T-cell (primary cell): ENCODE data around the gene TTBK1. TPM values are rescaled to one million over a fixed set of nuclear protein-coding genes. Genes with fewer than 3 reads are reported as not detected.

Experiments used
- ATAC-seq, 4 experiments: fragments of 200-7000 bp in 3 of 4; fragments of 150-1000 bp in 1 of 4; cut with Tn5 transposase; replicated peaks in 1 of 4; 1 replicate in 3 of 4; 2 replicates in 1 of 4; pipeline ENCODE4 v1.10.0; 2021; ENCODE audit warnings: moderate library complexity in 3 of 4, mild to moderate bottlenecking in 2 of 4, moderate number of reproducible peaks in 1 of 4
- CTCF ChIA-PET, 2 donors: fragments of 300-600 bp; sonication (Branson Sonifier 250); formaldehyde crosslinking; loops; one replicate each; lab custom pipeline; 2022; ENCODE audit warnings: antibody characterized with exemption in 2 of 2; lab: Charles Lee
- POLR2A ChIA-PET, 2 donors: fragments of 300-600 bp; sonication (Branson Sonifier 250); formaldehyde crosslinking; loops; one replicate each; lab custom pipeline; 2022; ENCODE audit warnings: antibody characterized with exemption in 2 of 2; lab: Charles Lee
- DNase-seq, 35 experiments: peaks; one replicate each; pipeline versions ENCODE4 v3.0.0 to v3.0.0-alpha.2; 2013 to 2023
- H3K27ac ChIP-seq: one replicate; pipeline ENCODE4 v1.5.1; 2013; ENCODE audit warnings: low read length
- H3K27me3 ChIP-seq, 2 experiments: replicated peaks in 1 of 2; 1 replicate in 1 of 2; 2 replicates in 1 of 2; pipeline versions ENCODE4 v1.6.1 to v1.7.0; 2013; ENCODE audit warnings: low read length in 1 of 2, mixed read lengths in 1 of 2; ENCODE audit not compliant: control insufficient read depth in 2 of 2, insufficient read depth in 2 of 2; ENCODE audit errors: extremely low read depth in 1 of 2
- H3K36me3 ChIP-seq, 2 donors: 1 replicate in 1 of 2; 2 replicates in 1 of 2; pipeline versions ENCODE4 v1.6.1 to v1.7.0; 2013; ENCODE audit warnings: low read length in 1 of 2; ENCODE audit not compliant: control insufficient read depth in 2 of 2, insufficient read depth in 1 of 2; ENCODE audit errors: extremely low read depth in 1 of 2
- H3K4me1 ChIP-seq, 2 experiments: 1 replicate in 1 of 2; 2 replicates in 1 of 2; pipeline versions ENCODE4 v1.6.1 to v1.7.0; 2013; ENCODE audit warnings: low read length in 2 of 2, mixed read lengths in 1 of 2; ENCODE audit not compliant: insufficient read depth in 2 of 2, control insufficient read depth in 1 of 2; ENCODE audit errors: extremely low read depth in 1 of 2
- H3K4me3 ChIP-seq, 2 donors: 1 replicate in 1 of 2; 2 replicates in 1 of 2; pipeline versions ENCODE4 v1.5.1 to v1.7.0; 2013; ENCODE audit warnings: mild to moderate bottlenecking in 2 of 2, low read length in 1 of 2, moderate library complexity in 1 of 2; ENCODE audit not compliant: control insufficient read depth in 1 of 2; ENCODE audit errors: extremely low read depth in 1 of 2
- H3K9me3 ChIP-seq: 2 replicates; pipeline ENCODE4 v1.7.0; 2013
- H3K27ac Mint-ChIP-seq, 2 donors: one replicate each; pipeline ENCODE4 v1.8.0; 2020 to 2021; ENCODE audit warnings: mild to moderate bottlenecking in 2 of 2, mixed read lengths in 2 of 2
- H3K27me3 Mint-ChIP-seq, 2 donors: one replicate each; pipeline ENCODE4 v1.8.0; 2021 to 2022; ENCODE audit warnings: mixed read lengths in 2 of 2
- H3K36me3 Mint-ChIP-seq: one replicate; pipeline ENCODE4 v1.8.0; 2021; ENCODE audit warnings: mixed read lengths
- H3K4me1 Mint-ChIP-seq, 3 donors: one replicate each; pipeline ENCODE4 v1.8.0; 2020 to 2022; ENCODE audit warnings: mixed read lengths in 3 of 3, mild to moderate bottlenecking in 1 of 3
- H3K4me3 Mint-ChIP-seq, 3 donors: one replicate each; pipeline ENCODE4 v1.8.0; 2020 to 2022; ENCODE audit warnings: mild to moderate bottlenecking in 3 of 3, mixed read lengths in 3 of 3, moderate library complexity in 3 of 3
- H3K9me3 Mint-ChIP-seq, 3 donors: one replicate each; pipeline ENCODE4 v1.8.0; 2020 to 2022; ENCODE audit warnings: mixed read lengths in 3 of 3
- WGBS: methylation state at CpG from one replicate; pipeline ENCODE4 v1.1.5; 2013; ENCODE audit warnings: missing lambda C conversion rate; ENCODE audit not compliant: insufficient coverage; 5-methylcytosine and 5-hydroxymethylcytosine counted together
- total RNA-seq, 35 experiments: library from RNA in 6 of 35; stranded (reverse) in 6 of 35; fragments of 120-200 nt in 1 of 35; gene quantifications; one replicate each; pipeline versions ENCODE4 v1.2.1 to v1.2.4 and lab custom pipeline; 2013 to 2026

TTBK1 gene
- total RNA-seq: under 1 TPM in 2 of 5 donors, not detected in 3; 0.03 to 0.07 TPM
- total RNA-seq (2013): 0.02 TPM
- total RNA-seq (lab: John Stamatoyannopoulos, UW): 0 to 1.2 (median 0.24) reads per million in 29 experiments

GRCh38 chr6:43242908-43243663 lies at the start of gene TTBK1:
TTBK1 (plus strand) TSS chr6:43243481; CDS start chr6:43246661, 3,180 bp downstream.
- WGBS: 11% methylated on average over 46 of the region's 47 CpGs
- Histone ChIP-seq H3K27me3 (peaks cover 11 to 52% of the 10 kb centered on the region in 2 experiments), H3K4me1 (peaks cover 7 to 18% of the 10 kb centered on the region in 2 experiments), H3K27ac (no peak within 1 kb of the TSS), H3K4me3 (no peak within 1 kb of the TSS), H3K36me3 (no peaks in the 10 kb centered on the region), H3K9me3 (no peaks in the 10 kb centered on the region)
- Mint-ChIP-seq H3K9me3 (peaks cover 0 to 6% (median 3%) of the 10 kb centered on the region in 3 donors), H3K27ac (no peak within 1 kb of the TSS), H3K4me1 (peaks cover 10 to 11% (median 10%) of the 10 kb centered on the region in 3 donors), H3K4me3 (no peak within 1 kb of the TSS), H3K27me3 (peaks cover 14 to 21% of the 10 kb centered on the region in 2 donors), H3K36me3 (peaks cover 5% of the 10 kb centered on the region)
- peak in 1 of 4 experiments; percentile 20 for ATAC-seq
- ChIA-PET CTCF (no interaction called here), POLR2A (interaction anchor here in 1 of 2 donors (0.6 kb wide), 1 partner anchor 234 kb away, joined by 3 read pairs; the partner anchor contains the start of gene TJAP1)
- DNase-seq: peak in 12 of 35 experiments; percentile 13 to 64 (median 31)

GRCh38 chr6:43193929-43194328 lies 49.4 kb upstream of the TTBK1 start:
- 95% methylated on average over 4 of the region's 5 CpGs for WGBS
- Histone ChIP-seq H3K4me1 (no peaks in the 10 kb centered on the region), H3K9me3 (no peaks in the 10 kb centered on the region), H3K36me3 (peaks cover 12 to 66% of the 10 kb centered on the region in 2 donors), H3K4me3 (no peak overlapping the region), H3K27ac (no peak overlapping the region), H3K27me3 (no peaks in the 10 kb centered on the region)
- DNase-seq (no peak), ATAC-seq (no peak)
- ChIA-PET CTCF (no interaction called here), POLR2A (interaction anchor here in 1 of 2 donors (0.6 kb wide), 1 partner anchor 24 kb away, joined by 3 read pairs; no protein-coding TSS in a partner anchor)
- Mint-ChIP-seq H3K36me3 (peaks cover 50% of the 10 kb centered on the region), H3K9me3 (no peaks in the 10 kb centered on the region), H3K27ac (no peak overlapping the region), H3K27me3 (no peaks in the 10 kb centered on the region), H3K4me3 (no peak overlapping the region), H3K4me1 (peaks cover 7 to 16% (median 15%) of the 10 kb centered on the region in 3 donors)

- POLR2A ChIA-PET: no interaction called here
- CTCF ChIA-PET: no interaction called here
- Histone ChIP-seq H3K9me3 (no peaks in the 10 kb centered on the region), H3K4me1 (no peaks in the 10 kb centered on the region), H3K36me3 (peaks cover 15 to 74% of the 10 kb centered on the region in 2 donors), H3K27me3 (no peaks in the 10 kb centered on the region), H3K27ac (no peak overlapping the region), H3K4me3 (no peak overlapping the region)
- Mint-ChIP-seq H3K9me3 (no peaks in the 10 kb centered on the region), H3K4me3 (no peak overlapping the region), H3K27me3 (no peaks in the 10 kb centered on the region), H3K36me3 (peaks cover 54% of the 10 kb centered on the region), H3K4me1 (peaks cover 0 to 8% (median 4%) of the 10 kb centered on the region in 3 donors), H3K27ac (no peak overlapping the region)
- peak in 1 of 35 experiments; percentile 0 for DNase-seq
- WGBS: 88% methylated on average over 3 of the region's 5 CpGs
- ATAC-seq: no peak
Measured at GRCh38 chr6:43196337-43196736, 46.9 kb upstream of the TTBK1 start.

GRCh38 chr6:43199912-43200311 lies 43.4 kb upstream of the TTBK1 start:
- Mint-ChIP-seq H3K27me3 (no peaks in the 10 kb centered on the region), H3K9me3 (no peaks in the 10 kb centered on the region), H3K4me3 (no peak overlapping the region), H3K27ac (peak overlapping the region in 1 of 2 donors; percentile 6), H3K36me3 (peaks cover 44% of the 10 kb centered on the region), H3K4me1 (no peaks in the 10 kb centered on the region)
- DNase-seq (peak in 1 of 35 experiments; percentile 9), ATAC-seq (no peak)
- no peaks in the 10 kb centered on the region for H3K9me3 ChIP-seq
- 100% methylated on average over 4 of the region's 6 CpGs for WGBS
- ChIA-PET POLR2A (interaction anchor here in 1 of 2 donors (0.6 kb wide), 2 partner anchors 246 to 560 kb away, joined by 3 to 4 read pairs; no protein-coding TSS in a partner anchor), CTCF (no interaction called here)
- no peak overlapping the region for H3K27ac ChIP-seq
- H3K4me3 ChIP-seq: no peak overlapping the region
- peaks cover 15 to 62% of the 10 kb centered on the region in 2 donors for H3K36me3 ChIP-seq
- H3K4me1 ChIP-seq: no peaks in the 10 kb centered on the region
- H3K27me3 ChIP-seq: no peaks in the 10 kb centered on the region

GRCh38 chr6:43200541-43200940 lies 42.7 kb upstream of the TTBK1 start:
- Mint-ChIP-seq H3K36me3 (peaks cover 43% of the 10 kb centered on the region), H3K4me3 (no peak overlapping the region), H3K27me3 (no peaks in the 10 kb centered on the region), H3K27ac (peak overlapping the region in 1 of 2 donors; percentile 36), H3K9me3 (no peaks in the 10 kb centered on the region), H3K4me1 (no peaks in the 10 kb centered on the region)
- ATAC-seq (no peak), DNase-seq (no peak)
- no peaks in the 10 kb centered on the region for H3K9me3 ChIP-seq
- H3K27me3 ChIP-seq: no peaks in the 10 kb centered on the region
- WGBS: no CpG with 5 or more reads among the region's 6 CpGs
- peaks cover 16 to 57% of the 10 kb centered on the region in 2 donors for H3K36me3 ChIP-seq
- no peak overlapping the region for H3K27ac ChIP-seq
- no peaks in the 10 kb centered on the region for H3K4me1 ChIP-seq
- ChIA-PET POLR2A (no interaction called here), CTCF (interaction anchor here in 1 of 2 donors (0.6 kb wide), 1 partner anchor 1853 kb away, joined by 7 read pairs; no protein-coding TSS in a partner anchor)
- H3K4me3 ChIP-seq: no peak overlapping the region

- Histone ChIP-seq H3K36me3 (peaks cover 10 to 48% of the 10 kb centered on the region in 2 donors), H3K4me3 (no peak overlapping the region), H3K27ac (no peak overlapping the region), H3K27me3 (no peaks in the 10 kb centered on the region), H3K4me1 (no peaks in the 10 kb centered on the region), H3K9me3 (no peaks in the 10 kb centered on the region)
- POLR2A ChIA-PET: interaction anchor here in 1 of 2 donors (0.6 kb wide), 1 partner anchor 365 kb away, joined by 3 read pairs; no protein-coding TSS in a partner anchor
- DNase-seq: no peak
- H3K4me3 Mint-ChIP-seq: no peak overlapping the region
- CTCF ChIA-PET: no interaction called here
- peaks cover 46% of the 10 kb centered on the region for H3K36me3 Mint-ChIP-seq
- H3K9me3 Mint-ChIP-seq: no peaks in the 10 kb centered on the region
- no peak for ATAC-seq
- WGBS: 89% methylated on average over 3 of the region's 5 CpGs
- no peaks in the 10 kb centered on the region for H3K27me3 Mint-ChIP-seq
- H3K27ac Mint-ChIP-seq: peak overlapping the region in 1 of 2 donors; percentile 3
- no peaks in the 10 kb centered on the region for H3K4me1 Mint-ChIP-seq
Measured at GRCh38 chr6:43202451-43202850, 40.8 kb upstream of the TTBK1 start.
